GM18502 (cell line): Measurements from ENCODE around the gene UBE2U.
A peak's percentile ranks its signal among the peaks of the same experiment; 100 is the strongest.
"Not testable (repeated sequence)": the region's sequence is repeated elsewhere in the genome, so short reads cannot be mapped to it uniquely, and the experiment has no call there.

ENCODE experiments used
- ATAC-seq: cut with Tn5 transposase; IDR thresholded peaks from one replicate; pipeline ENCODE4 v1.9.1; 2021; ENCODE audit warnings: mild to moderate bottlenecking; ENCODE audit not compliant: unreplicated experiment, poor library complexity

The UBE2U gene

DNA sequence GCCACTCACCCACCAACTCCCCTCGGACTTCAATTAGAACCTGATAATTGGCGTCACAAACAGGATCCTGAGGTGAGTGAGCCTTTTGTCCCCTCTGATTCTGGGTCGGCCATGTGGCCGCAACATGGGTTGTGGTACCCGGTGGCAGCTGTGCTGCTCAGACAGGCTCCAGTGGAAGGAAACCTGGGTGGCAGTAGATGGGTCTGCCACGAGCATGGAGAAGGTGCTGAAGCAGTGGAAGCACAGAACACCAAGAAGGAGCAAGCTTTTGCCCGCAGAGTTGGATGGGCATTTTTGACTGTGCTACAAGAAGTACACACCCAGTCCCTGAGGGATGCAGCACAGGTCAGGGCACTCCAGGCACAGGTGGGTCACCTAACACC is 16.5 kb upstream of the UBE2U start:
- no peak for ATAC-seq

DNA sequence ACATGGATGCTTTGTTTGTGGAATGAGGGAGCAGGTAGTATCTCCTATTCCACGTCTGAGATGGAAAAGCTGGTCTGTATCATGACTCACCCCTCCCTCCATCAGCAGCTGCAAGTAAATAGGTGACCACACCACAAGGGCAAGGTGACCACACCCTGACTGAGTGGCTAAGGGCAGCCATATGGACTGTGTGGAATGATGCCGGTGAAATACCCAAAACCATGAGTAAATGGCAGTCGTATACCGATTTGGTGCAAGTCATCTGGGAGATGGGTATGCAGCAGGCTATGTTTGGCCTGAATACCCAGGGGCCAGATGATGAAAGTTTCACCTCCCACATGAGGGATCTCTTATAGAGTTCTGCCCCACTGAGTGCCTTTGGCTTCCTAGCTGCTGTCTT is 15.8 kb upstream of the UBE2U start:
- no peak for ATAC-seq

DNA sequence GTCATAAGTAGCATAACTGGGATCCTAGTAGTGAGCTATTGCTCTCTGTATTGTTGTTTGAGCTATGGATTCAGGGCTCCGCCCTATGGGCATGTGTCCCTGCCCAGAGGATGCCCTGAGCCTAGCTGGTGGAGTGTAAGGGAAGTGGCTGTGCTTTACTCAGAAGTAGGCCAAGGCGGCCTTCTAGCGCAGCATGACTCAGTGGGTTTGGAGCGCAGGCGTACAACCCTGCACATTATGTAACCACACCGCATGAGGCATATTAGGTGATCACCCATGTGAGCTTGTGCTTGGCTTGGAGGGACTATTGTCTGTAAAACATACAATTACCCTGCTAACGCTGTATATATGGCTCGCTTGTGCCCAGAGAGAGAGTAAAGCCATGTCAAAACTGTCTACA is 11.1 kb upstream of the UBE2U start:
- no peak for ATAC-seq

DNA sequence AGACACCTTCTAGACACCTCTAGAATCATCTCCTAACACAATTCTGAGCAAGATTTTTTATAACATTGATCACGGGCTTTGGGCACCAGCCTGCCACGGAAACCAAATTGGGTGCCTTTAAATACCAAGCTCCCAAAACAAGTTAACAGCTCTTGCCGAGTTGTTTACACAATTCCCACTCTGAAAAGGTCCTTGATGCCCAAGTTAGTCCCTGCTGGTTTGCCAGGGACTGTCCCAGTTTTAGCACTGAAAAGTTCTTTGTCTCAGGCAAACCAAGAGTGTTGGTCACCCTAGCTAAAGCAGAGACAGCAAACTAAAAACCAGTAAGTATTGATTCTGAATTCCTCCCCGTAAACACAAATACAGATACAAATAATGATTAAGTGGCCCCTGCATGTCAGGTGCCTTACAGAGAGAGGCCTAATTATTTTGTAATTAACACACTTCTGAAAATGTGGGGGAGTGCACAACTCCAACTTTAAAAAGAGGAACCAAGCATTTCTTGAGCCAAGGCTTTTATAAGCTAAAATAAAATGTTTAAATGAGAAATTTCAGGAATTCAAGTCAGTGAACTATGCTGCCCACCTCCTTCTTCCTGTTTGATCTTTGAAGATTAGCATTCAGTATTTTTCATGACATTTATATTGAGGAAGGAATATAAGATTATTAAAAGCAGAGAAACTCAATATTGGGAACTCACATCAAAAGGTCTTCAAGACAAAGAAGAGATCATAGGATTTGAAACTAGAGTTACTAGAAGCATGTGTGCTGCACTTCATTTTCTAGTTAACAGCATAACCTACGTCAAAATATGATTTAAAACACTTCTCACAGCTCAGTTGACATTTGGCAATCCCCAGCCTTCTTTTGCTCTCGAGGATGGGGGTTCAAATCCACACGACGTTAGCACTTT is 9.0 kb upstream of the UBE2U start:
- no peak for ATAC-seq

DNA sequence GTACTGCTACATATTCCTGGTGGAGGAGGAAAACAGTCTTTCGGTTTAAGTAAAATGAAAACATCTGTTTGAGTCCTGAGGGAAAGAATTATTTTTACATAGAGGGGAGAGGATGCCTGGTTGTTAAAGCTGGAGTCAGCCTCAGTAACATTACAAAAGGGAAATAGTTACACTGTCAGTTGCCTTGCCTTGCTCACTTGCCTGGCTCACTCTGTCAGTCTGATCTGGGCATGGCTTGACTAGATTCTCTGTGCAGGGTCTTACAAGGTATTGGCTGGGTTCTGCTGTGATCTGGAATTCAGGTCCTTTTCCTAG is 8.4 kb upstream of the UBE2U start:
- no peak for ATAC-seq

DNA sequence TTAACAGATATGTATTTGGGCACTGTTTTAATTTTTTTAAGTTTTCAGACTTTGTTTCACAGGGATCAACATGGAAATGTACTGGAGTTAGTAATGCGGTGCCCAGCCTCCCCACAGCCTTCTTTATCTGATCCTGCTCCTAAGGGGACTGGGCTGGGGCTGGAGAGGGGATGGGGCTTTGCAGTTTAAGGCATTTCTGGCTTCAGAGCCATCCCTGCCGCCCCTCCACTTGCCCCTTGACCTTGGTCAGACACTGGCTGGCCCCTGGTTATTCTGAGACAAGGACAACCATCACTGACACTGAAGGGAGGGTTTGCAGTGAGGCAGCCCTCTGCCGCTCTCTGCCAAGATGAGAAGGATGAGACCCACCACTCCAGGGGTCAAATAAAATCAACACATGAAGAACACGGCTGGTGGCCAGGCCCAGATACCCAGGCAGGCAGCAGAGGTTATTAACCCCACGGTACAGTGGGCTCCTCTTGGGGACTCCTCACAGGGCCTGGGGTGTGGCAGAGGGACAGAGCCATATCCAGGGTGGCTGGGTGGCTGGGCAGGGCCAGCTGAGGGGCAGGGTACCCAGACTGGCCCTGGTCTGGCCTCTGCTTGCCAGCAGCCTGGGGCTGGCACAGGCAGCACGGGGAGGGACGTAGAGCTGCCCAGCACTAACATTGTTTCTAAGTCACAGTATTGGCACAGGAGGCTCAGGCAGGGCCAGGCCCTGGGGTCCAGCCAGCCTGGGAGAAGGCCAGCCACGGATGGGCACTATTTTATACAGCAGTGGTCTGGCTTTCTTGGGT is 7.2 kb upstream of the UBE2U start:
- ATAC-seq = no peak

DNA sequence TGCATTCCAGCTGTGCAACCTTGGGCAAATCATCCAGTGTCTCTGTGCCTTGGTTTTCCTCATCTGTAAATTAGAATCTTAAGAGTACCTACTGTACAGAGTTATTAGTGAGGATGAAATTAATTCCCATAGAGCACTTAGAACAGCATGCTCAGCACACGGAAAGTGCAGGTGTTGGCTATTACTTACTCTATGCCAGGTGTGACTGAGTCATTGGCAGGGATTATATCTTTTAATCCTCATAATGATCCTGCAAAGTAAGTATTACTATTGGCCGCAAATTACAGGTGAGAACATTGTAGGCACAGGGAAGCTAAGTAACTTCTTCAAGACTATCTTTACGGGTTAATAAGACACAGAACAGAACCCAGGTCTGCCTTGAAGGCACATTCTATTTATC is 6.3 kb upstream of the UBE2U start:
- ATAC-seq = no peak

DNA sequence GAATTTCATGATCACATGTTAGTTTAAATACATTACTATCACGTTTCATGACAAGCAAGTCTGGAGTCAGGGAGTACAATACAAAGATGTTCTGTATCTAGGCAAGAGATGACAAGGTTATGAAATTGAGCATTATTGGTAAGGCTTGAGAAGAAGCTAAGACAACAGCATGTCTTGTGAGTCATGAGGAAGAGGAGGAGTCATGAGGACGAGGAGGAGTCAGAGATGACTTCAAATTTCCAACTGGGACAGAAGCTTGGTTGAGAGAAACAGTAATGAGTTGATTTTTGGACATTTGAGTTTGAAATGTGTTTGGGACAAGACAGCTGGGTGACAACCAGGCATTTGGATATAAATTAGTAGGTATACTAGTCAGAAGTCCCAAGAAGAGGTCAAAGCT is 4.3 kb upstream of the UBE2U start:
- ATAC-seq = no peak

DNA sequence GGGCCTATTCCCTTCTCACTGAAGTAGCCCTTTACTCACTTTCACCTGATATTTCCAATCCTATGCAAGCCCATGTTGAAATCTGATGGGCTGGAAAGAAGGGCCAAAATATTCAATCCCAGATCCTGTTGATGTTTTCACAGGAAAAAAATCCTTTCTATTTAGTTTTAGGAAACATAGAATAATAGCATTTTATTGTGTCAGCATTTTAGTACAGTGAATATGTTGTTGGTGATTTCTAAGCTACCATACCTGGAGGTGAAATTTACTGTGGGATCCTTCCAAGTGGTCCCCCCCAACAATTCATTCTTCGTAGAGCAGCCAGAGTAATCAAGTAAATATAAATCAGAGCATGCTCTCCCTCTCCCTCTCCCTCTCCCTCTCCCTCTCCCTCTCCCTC is 3.4 kb upstream of the UBE2U start:
- ATAC-seq = no peak

DNA sequence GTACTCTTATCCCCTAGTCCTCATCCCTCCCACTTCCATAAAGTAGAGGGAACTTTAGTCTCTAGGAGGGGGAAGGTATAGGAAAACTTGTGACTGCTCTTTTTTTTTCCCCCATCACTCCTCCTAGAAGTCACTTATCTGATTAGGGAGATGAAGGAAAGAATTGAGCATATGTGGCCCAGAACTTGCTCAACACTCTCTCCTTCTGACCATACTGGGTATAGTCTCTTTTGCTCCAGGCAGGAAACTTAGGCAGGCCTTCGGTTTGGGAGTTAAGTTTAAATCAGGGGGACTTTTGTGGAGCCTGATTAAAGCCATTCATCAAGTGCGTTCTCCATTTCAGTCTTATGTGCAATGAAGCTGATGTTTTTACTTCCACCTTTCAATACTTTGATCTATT is 5.8 kb downstream of the UBE2U start:
- no peak for ATAC-seq

DNA sequence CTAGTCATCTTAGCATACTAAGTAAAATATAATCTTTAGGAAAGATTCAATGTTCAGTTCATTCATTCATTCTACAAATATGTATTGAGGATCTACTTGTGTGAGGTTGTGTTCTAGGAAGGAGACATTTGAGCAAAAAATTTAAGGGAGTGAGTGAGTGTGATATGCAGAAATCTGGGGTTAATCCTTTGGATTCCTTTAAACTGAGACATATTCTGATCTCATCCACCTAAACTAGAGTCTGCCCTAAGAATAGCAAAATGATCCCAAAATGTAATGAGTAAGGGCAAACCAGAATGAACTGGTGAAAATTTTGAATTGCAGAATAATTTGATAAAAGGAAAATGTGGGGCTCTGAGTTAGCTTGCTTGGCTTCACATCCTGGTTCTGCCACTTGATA is 8.6 kb downstream of the UBE2U start:
- no peak for ATAC-seq

DNA sequence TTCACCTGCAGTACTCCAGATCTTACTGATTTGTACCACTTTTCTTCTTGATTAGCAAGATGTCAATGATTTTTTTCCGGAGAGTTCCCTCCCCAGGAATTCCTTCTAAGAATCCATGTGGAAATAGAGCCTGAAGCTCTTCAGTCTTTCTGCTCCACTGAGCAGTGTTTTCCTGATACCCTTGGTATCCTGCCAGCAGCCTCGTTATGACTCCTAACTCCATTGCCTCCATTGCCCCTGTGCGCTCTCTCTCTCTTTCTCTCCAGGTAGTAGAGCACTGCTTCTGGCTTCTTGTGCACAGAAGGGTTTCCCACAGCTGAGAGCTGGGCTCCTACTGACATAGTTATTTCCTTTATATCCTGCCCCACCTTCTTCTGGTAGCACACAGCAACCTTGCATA is 12.2 kb downstream of the UBE2U start:
- no peak for ATAC-seq

DNA sequence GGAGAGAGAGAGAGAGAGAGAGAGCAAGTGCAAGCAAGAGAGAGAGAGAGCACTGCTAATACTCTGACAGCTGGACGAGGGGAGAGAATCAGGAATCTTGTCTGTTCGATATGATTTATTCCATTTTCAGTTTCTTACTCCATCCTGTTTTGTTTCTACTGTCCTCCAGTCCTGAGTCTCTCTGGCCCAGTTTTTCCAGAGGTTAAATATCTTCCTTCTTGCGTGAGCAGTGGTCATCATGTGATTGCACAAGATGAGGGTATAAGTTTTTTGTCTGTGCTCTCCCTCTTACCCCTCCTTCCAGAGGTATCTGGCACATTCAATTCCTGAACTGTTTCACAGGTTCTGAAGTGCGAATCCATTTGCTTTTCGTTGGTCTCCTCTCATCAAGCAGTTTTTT is 16.8 kb downstream of the UBE2U start:
- no peak for ATAC-seq

DNA sequence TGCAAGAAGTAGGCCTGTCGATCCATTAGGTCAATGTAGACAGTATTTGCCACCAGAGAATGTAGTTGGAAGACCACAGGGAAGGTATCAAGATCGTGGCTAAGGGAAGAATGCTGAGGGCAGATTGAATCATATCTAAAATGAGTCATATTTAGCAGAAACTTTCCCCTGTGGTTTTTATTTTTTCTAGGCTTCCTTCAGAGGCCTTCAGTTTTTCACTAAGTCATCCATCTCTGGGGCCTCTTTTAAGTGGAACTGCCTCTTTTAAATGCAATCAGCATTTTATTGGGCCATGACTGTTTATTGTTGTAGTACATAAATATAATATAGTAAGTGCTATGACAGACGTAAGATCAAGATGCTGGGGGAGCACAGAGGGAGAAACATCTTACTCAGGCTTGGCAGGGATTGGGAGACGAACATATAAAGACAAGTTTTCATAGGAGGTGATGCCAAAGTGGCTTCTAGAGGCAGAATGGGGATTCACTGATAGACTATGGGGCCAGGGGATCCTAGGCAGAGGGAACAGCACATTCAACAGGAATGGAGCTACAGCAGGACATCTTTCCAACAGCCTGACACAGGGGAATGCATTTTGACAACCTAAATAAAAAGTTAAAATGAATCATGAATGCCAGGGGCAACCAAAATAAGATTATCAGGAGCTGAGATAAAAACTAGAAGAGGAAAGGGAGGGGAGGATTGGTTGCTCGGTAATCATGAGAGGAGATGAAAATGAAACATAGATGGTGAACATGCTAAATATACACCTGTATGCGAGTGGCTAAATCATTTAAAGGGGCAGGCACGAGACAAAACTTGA is 20.1 kb downstream of the UBE2U start:
- peak; percentile 86 for ATAC-seq

DNA sequence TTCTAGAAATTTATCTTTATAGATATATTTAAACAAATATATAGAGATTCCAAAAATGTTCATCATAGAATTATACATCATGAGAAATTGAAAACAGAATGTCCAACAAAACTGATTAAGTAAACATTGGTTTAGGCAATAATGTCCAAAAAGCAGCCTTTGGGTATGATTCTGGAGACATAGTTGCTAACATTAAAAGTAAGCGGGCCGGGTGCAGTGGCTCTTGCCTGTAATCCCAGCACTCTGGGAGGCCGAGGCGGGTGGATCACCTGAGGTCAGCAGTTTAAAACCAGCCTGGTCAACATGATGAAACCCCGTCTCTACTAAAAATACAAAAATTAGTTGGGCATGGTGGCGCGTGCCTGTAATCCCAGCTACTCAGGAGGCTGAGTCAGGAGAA is 20.8 kb downstream of the UBE2U start:
- not testable (repeated sequence) for ATAC-seq

DNA sequence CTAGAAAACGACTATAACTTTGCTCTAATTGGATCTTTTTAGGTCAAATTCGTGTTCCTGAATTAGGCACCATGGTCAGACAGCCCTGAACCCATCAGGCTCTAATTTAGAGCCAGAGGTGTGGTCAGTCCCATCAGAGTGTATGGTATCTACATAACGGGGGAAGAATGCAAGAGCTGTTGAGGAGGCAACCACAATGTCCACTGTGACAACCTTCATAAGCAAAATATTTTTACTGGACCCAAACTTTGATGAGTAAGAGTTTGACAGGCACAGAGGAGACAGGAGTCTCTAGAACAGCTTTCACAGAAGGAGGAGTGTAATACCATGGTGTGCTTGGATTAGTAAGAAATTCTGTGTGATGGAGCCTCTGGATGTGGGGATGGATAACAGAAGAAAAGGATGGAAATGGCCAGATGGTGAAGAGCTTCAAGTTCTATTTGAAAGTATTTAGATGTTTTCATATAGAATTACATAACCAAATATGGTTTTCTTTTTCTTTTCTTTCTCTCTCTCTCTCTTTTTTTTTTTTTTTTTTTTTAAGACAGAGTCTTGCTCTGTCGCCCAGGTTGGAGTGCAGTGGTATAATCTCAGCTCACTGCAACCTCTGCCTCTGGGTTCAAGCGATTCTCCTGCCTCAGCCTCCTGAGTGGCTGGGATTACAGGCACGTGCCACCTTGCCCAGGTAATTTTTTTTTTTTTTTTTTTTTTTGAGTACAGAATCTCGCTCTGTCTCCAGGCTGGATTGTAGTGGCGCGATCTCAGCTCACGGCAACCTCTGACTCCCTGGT is 24.9 kb downstream of the UBE2U start:
- ATAC-seq = no peak

DNA sequence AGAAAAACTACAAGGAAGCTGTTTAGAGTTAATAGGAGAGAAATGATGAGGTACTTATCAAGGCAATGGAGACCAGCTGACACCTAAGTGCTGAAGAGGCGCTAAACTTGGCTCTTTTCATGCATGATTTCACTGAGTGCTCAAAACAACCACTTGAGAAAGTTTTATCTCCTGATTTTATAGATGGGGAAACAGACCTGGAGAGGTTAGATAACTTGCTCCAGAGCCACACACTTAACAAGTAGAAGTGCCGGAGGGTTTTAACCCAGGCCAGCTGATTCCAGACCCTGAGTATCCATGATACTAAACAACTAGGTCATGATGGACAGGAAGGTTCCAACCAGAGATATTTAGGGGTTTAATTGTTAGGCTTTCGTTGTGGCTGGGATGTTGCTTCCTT is 25.9 kb downstream of the UBE2U start:
- ATAC-seq = no peak

DNA sequence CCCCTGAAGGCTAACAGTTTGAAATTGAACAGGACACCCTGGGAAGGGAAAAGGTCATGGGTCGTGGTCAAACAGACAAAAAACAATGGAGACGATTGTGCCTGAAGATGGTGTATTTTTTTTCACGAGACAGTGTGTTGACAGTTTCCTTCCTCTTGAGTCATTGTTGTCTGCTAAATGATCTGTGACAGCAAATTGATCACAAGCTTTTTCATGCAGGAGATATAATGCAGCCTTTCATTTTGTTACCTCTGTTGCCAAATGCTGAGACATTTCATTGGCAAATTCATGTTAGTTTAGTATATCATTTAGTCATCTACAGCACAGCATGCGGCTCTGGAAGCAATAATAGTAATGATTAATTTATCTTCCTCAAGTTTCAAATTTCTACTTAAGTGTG is 27.7 kb downstream of the UBE2U start:
- no peak for ATAC-seq

DNA sequence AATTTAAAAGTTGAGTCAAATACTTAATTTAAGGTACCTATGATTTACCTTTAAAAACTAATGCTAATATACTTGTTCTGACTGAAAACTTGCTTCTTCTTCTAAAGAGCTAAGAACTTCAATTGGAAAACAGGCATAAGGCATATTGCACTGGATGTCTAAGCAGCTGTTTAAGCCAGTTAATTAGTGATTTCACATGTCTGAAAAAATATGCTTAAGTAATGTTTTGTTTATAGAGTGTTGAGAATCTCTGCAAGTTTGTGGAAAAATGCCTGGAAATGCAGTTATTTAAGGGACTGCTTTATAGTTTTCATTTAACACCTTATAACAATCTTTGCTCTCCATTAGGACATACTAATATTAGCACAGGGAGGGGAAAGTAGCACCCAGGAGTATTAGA is 28.2 kb downstream of the UBE2U start:
- ATAC-seq = no peak

DNA sequence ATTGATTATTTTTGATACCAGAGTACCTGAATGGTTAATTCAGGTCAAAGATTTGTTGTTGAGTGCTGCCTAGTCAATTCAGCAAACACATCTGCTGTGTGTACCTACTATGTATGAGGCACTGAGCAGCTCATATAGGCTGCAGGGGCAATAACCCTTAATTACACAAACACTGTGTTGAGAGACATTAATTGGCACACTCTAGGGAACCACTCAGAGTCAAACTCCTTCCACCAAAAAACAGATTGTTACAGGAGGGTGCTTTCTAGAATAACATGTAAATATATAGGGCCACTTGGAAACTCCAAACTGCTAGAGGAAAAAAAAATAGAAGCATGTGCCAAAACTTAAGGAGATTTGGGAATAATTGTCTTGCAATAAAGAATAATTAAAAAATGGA is 31.3 kb downstream of the UBE2U start:
- no peak for ATAC-seq
